Aorta (tissue), 5 donors: ENCODE results near the gene SETDB1. TPM values are rescaled to one million over a fixed set of nuclear protein-coding genes. Genes with fewer than 3 reads are reported as not detected.

ENCODE experiments used
- ATAC-seq: fragments of 200-7000 bp; cut with Tn5 transposase; one replicate; pipeline ENCODE4 v1.9.1; 2022; ENCODE audit warnings: moderate library complexity; ENCODE audit not compliant: low FRiP score
- DNase-seq, 2 donors: peaks; one replicate each; pipeline ENCODE4 v3.0.0-alpha.2; 2020
- H3K27ac ChIP-seq, 2 donors: one replicate each; pipeline ENCODE4 v1.5.1; 2013; ENCODE audit warnings: low read length in 2 of 2, mild to moderate bottlenecking in 2 of 2, moderate library complexity in 2 of 2, control low read depth in 1 of 2, inconsistent platforms in 1 of 2, low read depth in 1 of 2
- H3K27me3 ChIP-seq, 2 donors: one replicate each; pipeline ENCODE4 v1.6.1; 2013; ENCODE audit warnings: control low read depth in 1 of 2, low read length in 1 of 2, mild to moderate bottlenecking in 1 of 2, moderate library complexity in 1 of 2; ENCODE audit not compliant: insufficient read depth in 2 of 2, control insufficient read depth in 1 of 2
- H3K36me3 ChIP-seq, 2 donors: one replicate each; pipeline ENCODE4 v1.6.1; 2013; ENCODE audit warnings: control low read depth in 1 of 2, low read length in 1 of 2, mild to moderate bottlenecking in 1 of 2; ENCODE audit not compliant: insufficient read depth in 2 of 2, control insufficient read depth in 1 of 2
- H3K4me1 ChIP-seq, 2 donors: one replicate each; pipeline ENCODE4 v1.6.1; 2013; ENCODE audit warnings: low read length in 2 of 2, control low read depth in 1 of 2, mild to moderate bottlenecking in 1 of 2, moderate library complexity in 1 of 2; ENCODE audit not compliant: insufficient read depth in 2 of 2, control insufficient read depth in 1 of 2
- H3K4me3 ChIP-seq, 2 donors: one replicate each; pipeline ENCODE4 v1.5.1; 2013; ENCODE audit warnings: low read length in 2 of 2, control low read depth in 1 of 2, mild to moderate bottlenecking in 1 of 2
- H3K9me3 ChIP-seq: one replicate; pipeline ENCODE4 v1.6.1; 2013; ENCODE audit warnings: mild to moderate bottlenecking, low read length; ENCODE audit not compliant: control insufficient read depth
- WGBS, 2 donors: extraction: QIAGEN DNeasy Blood & Tissue Kit; methylation state at CpG; one replicate each; pipeline ENCODE4 v1.1.7; 2013; 5-methylcytosine and 5-hydroxymethylcytosine counted together
- intact Hi-C, 2 donors: fragments of 100-400 bp; cut with DNase I; formaldehyde crosslinking; loops; one replicate each; pipeline versions ENCODE4 v1.14.2 to v1.15.0; 2022
- polyA plus RNA-seq, 2 donors: library from polyadenylated mRNA; stranded (reverse); fragments of 200-250 nt; gene quantifications; one replicate each; pipeline ENCODE4 v1.2.3, GENCODE V29; 2013
- total RNA-seq, 2 donors: library from RNA; stranded (reverse); fragmentation: NEBNext Ultra II Directional; extraction: Animal tissue kit (Norgen Biotek cat#: 25700); gene quantifications; one replicate each; pipeline ENCODE4 v1.2.1, GENCODE V29; 2021
- donor health status: healthy with polysubstance abuse.
- donor health status: Bipolar disorder and iron deficiency.
- donor health status: DM: no; HTN: no; CAD: no.
- donor health status: DM: no; HTN: no; CAD: no.
- donor health status: DM: yes; HTN: yes; CAD: no.

SETDB1 gene
- total and polyA plus RNA-seq, 4 donors = 14.9 to 56.2 (median 30.5) TPM

GRCh38 chr1:150999051-150999674 lies 73.0 kb downstream of the SETDB1 start:
- Histone ChIP-seq H3K27ac (no peak overlapping the region), H3K27me3 (no peaks in the 10 kb centered on the region), H3K36me3 (peaks cover 0 to 7% of the 10 kb centered on the region in 2 donors), H3K4me1 (no peaks in the 10 kb centered on the region), H3K4me3 (no peak overlapping the region), H3K9me3 (no peaks in the 10 kb centered on the region)
- 83% methylated on average over 17 of the region's 17 CpGs for WGBS, 2 donors
- no peak for DNase-seq
- ATAC-seq = no peak
- intact Hi-C loops = no loop called here

GRCh38 chr1:150999926-151000325 lies 73.8 kb downstream of the SETDB1 start:
- intact Hi-C loops = no loop called here
- no peaks in the 10 kb centered on the region for H3K27me3 ChIP-seq
- no peaks in the 10 kb centered on the region for H3K4me1 ChIP-seq
- WGBS, 2 donors = 80 to 83% methylated on average over 2 of the region's 2 CpGs
- H3K9me3 ChIP-seq = no peaks in the 10 kb centered on the region
- DNase-seq = no peak
- no peak overlapping the region for H3K27ac ChIP-seq
- ATAC-seq = no peak
- no peak overlapping the region for H3K4me3 ChIP-seq
- peaks cover 0 to 7% of the 10 kb centered on the region in 2 donors for H3K36me3 ChIP-seq

GRCh38 chr1:151000408-151000807 lies 74.2 kb downstream of the SETDB1 start:
- Histone ChIP-seq H3K27ac (no peak overlapping the region), H3K27me3 (no peaks in the 10 kb centered on the region), H3K36me3 (peaks cover 0 to 7% of the 10 kb centered on the region in 2 donors), H3K4me1 (no peaks in the 10 kb centered on the region), H3K4me3 (no peak overlapping the region), H3K9me3 (no peaks in the 10 kb centered on the region)
- 92 to 95% methylated on average over 3 of the region's 3 CpGs for WGBS, 2 donors
- intact Hi-C loops = no loop called here
- DNase-seq (no peak), ATAC-seq (no peak)

- ATAC-seq = no peak
- no peaks in the 10 kb centered on the region for H3K9me3 ChIP-seq
- no peak overlapping the region for H3K4me3 ChIP-seq
- H3K36me3 ChIP-seq = peaks cover 0 to 7% of the 10 kb centered on the region in 2 donors
- 83% methylated on average over 4 of the region's 4 CpGs for WGBS, 2 donors
- no peak overlapping the region for H3K27ac ChIP-seq
- no peak for DNase-seq
- intact Hi-C loops = loop anchor here in 1 of 2 donors (1.0 kb wide), 1 partner anchor 18 kb away; no protein-coding TSS in a partner anchor
- no peaks in the 10 kb centered on the region for H3K27me3 ChIP-seq
- peaks cover 0 to 2% of the 10 kb centered on the region in 2 donors for H3K4me1 ChIP-seq
Observed at GRCh38 chr1:151001602-151002001, 75.4 kb downstream of the SETDB1 start.

GRCh38 chr1:151002051-151002450 lies 75.9 kb downstream of the SETDB1 start:
- no peaks in the 10 kb centered on the region for H3K9me3 ChIP-seq
- intact Hi-C loops = loop anchor here in 1 of 2 donors (1.0 kb wide), 1 partner anchor 19 kb away; no protein-coding TSS in a partner anchor
- DNase-seq = no peak
- no peak for ATAC-seq
- H3K36me3 ChIP-seq = peaks cover 0 to 7% of the 10 kb centered on the region in 2 donors
- 75 to 83% methylated on average over 3 of the region's 3 CpGs for WGBS, 2 donors
- H3K4me1 ChIP-seq = peaks cover 0 to 2% of the 10 kb centered on the region in 2 donors
- H3K27me3 ChIP-seq = no peaks in the 10 kb centered on the region
- H3K4me3 ChIP-seq = no peak overlapping the region
- H3K27ac ChIP-seq = no peak overlapping the region

- Histone ChIP-seq H3K36me3 (peaks cover 0 to 5% of the 10 kb centered on the region in 2 donors), H3K4me1 (peaks cover 0 to 2% of the 10 kb centered on the region in 2 donors), H3K4me3 (no peak overlapping the region), H3K27me3 (no peaks in the 10 kb centered on the region), H3K9me3 (no peaks in the 10 kb centered on the region), H3K27ac (no peak overlapping the region)
- WGBS, 2 donors = 17 to 29% methylated on average over 2 of the region's 2 CpGs
- intact Hi-C loops = loop anchor here in 1 of 2 donors (1.0 kb wide), 1 partner anchor 19 kb away; no protein-coding TSS in a partner anchor
- DNase-seq (no peak), ATAC-seq (no peak)
Observed at GRCh38 chr1:151002611-151003010, 76.4 kb downstream of the SETDB1 start.

- Histone ChIP-seq H3K27ac (no peak overlapping the region), H3K27me3 (no peaks in the 10 kb centered on the region), H3K4me3 (no peak overlapping the region), H3K36me3 (no peaks in the 10 kb centered on the region), H3K4me1 (peaks cover 0 to 2% of the 10 kb centered on the region in 2 donors), H3K9me3 (no peaks in the 10 kb centered on the region)
- ATAC-seq = no peak
- intact Hi-C loops = no loop called here
- DNase-seq = no peak
Observed at GRCh38 chr1:151003180-151003579, 77.0 kb downstream of the SETDB1 start.

GRCh38 chr1:151005729-151006319 lies 79.7 kb downstream of the SETDB1 start:
- WGBS, 2 donors = 1% methylated on average over 4 of the region's 4 CpGs
- no peak for ATAC-seq
- no peak for DNase-seq
- no peaks in the 10 kb centered on the region for H3K36me3 ChIP-seq
- intact Hi-C loops = loop anchor here in 1 of 2 donors (5.0 kb wide), 2 partner anchors 34 to 51 kb away; partner anchors contain the start of genes CDC42SE1 and CERS2
- peaks cover 0 to 2% of the 10 kb centered on the region in 2 donors for H3K4me1 ChIP-seq
- no peaks in the 10 kb centered on the region for H3K27me3 ChIP-seq
- peak overlapping the region; percentile 78 to 88 for H3K4me3 ChIP-seq
- no peaks in the 10 kb centered on the region for H3K9me3 ChIP-seq
- H3K27ac ChIP-seq = peak overlapping the region in 1 of 2 donors; percentile 29
